A549 (cell line): ENCODE data around the gene GPM6B. TPM values are rescaled to one million over a fixed set of nuclear protein-coding genes. Genes with fewer than 3 reads are reported as not detected.

ENCODE experiments used
- ATAC-seq, 2 experiments: fragments of 200-7000 bp in 1 of 2; fragments of >200 bp in 1 of 2; cut with Nextera tagmentation in 1 of 2; cut with Tn5 transposase in 1 of 2; 3 replicates each; pipeline versions ENCODE4 v1.8.0 to v1.9.1; 2018 to 2020; ENCODE audit warnings: mild to moderate bottlenecking in 1 of 2, moderate library complexity in 1 of 2
- CTCF ChIA-PET: fragments of 300-600 bp; sonication (Branson Sonifier 250); formaldehyde crosslinking; extraction: SDS; loops from one replicate; lab custom pipeline; 2021; ENCODE audit warnings: antibody characterized with exemption, inconsistent platforms; lab: Yijun Ruan, JAX
- POLR2A ChIA-PET: fragments of 350-600 bp; formaldehyde crosslinking; extraction: SDS; loops from one replicate; lab custom pipeline; 2021; ENCODE audit warnings: antibody characterized with exemption, inconsistent platforms; lab: Yijun Ruan, JAX
- DNase-seq, 2 experiments: peaks; one replicate each; pipeline versions ENCODE4 v3.0.0 to v3.0.0-alpha.2; 2011 to 2016; ENCODE audit warnings: low read depth in 1 of 2, low spot score in 1 of 2
- FAIRE-seq: peaks from 2 replicates; lab custom pipeline; 2011; peaks lifted over from hg19 to GRCh38; lab: Jason Lieb, UNC
- H3K27ac ChIP-seq, 2 experiments: fragments of >200 bp; sonication (Bioruptor Twin); formaldehyde crosslinking; 3 replicates each; pipeline ENCODE4 v1.5.1; 2016 to 2017
- H3K4me1 ChIP-seq: fragments of >200 bp; sonication (Bioruptor Twin); formaldehyde crosslinking; 3 replicates; pipeline ENCODE4 v1.6.1; 2016
- H3K4me2 ChIP-seq: fragments of >200 bp; sonication (Bioruptor Twin); formaldehyde crosslinking; 3 replicates; pipeline ENCODE4 v1.6.1; 2016
- H3K4me3 ChIP-seq: fragments of >200 bp; sonication (Bioruptor Twin); formaldehyde crosslinking; 3 replicates; pipeline ENCODE4 v1.5.1; 2016
- H3K9me3 ChIP-seq: fragments of >200 bp; sonication (Bioruptor Twin); formaldehyde crosslinking; 3 replicates; pipeline ENCODE4 v1.6.1; 2016
- ATOH8 ChIP-seq: fragments of 250-450 bp; sonication (Bioruptor Pico); IDR thresholded peaks from 2 replicates; pipeline ENCODE4 v1.5.0; 2020; ENCODE audit warnings: low read depth, mild to moderate bottlenecking, moderate library complexity
- CHD4 ChIP-seq: fragments of 200-600 bp; sonication (generic); IDR thresholded peaks from 2 replicates; pipeline ENCODE4 v1.6.1; 2016; ENCODE audit warnings: antibody characterized with exemption, mild to moderate bottlenecking, borderline replicate concordance
- EHMT2 ChIP-seq: fragments of 200-600 bp; sonication (generic); IDR thresholded peaks from 2 replicates; pipeline ENCODE4 v1.6.1; 2016; ENCODE audit warnings: antibody characterized with exemption, low read depth, mild to moderate bottlenecking, moderate library complexity
- FOXS1 ChIP-seq: fragments of 250-450 bp; sonication (Bioruptor Pico); IDR thresholded peaks from 2 replicates; pipeline ENCODE4 v1.5.0; 2020; ENCODE audit warnings: mild to moderate bottlenecking, moderate library complexity
- HDAC2 ChIP-seq: fragments of 200-600 bp; sonication (generic); IDR thresholded peaks from 2 replicates; pipeline ENCODE4 v1.6.1; 2016
- HES2 ChIP-seq: fragments of >200 bp; sonication (Bioruptor Twin); formaldehyde crosslinking; IDR thresholded peaks from 2 replicates; pipeline ENCODE4 v1.6.1; 2016
- HEYL ChIP-seq: fragments of 250-450 bp; sonication (Bioruptor Pico); IDR thresholded peaks from 2 replicates; pipeline ENCODE4 v1.8.0; 2021; ENCODE audit warnings: mild to moderate bottlenecking, moderate library complexity
- HMGXB4 ChIP-seq: fragments of 250-450 bp; sonication (Bioruptor Pico); IDR thresholded peaks from 2 replicates; pipeline ENCODE4 v1.5.0; 2021; ENCODE audit warnings: mild to moderate bottlenecking, moderate library complexity, borderline replicate concordance
- KDM1A ChIP-seq: fragments of 200-600 bp; sonication (generic); IDR thresholded peaks from 2 replicates; pipeline ENCODE4 v1.6.1; 2016; ENCODE audit warnings: low read depth, mild to moderate bottlenecking
- NFE2L2 ChIP-seq: fragments of 150-350 bp; conservative IDR thresholded peaks from 2 replicates; pipeline ENCODE4 v1.6.1; 2014; ENCODE audit warnings: low read length
- NPAS2 ChIP-seq: fragments of 250-450 bp; sonication (Bioruptor Pico); IDR thresholded peaks from 2 replicates; pipeline ENCODE4 v1.8.0; 2022; ENCODE audit warnings: mild to moderate bottlenecking, moderate library complexity, borderline replicate concordance
- PBX3 ChIP-seq: IDR thresholded peaks from 2 replicates; pipeline ENCODE4 v1.6.1; 2012
- USF2 ChIP-seq: fragments of 450-650 bp; IDR thresholded peaks from 2 replicates; pipeline ENCODE4 v1.6.1; 2014; ENCODE audit warnings: antibody characterized with exemption
- ZNF302 ChIP-seq: fragments of 250-450 bp; sonication (Bioruptor Pico); IDR thresholded peaks from 2 replicates; pipeline ENCODE4 v1.9.0; 2021; ENCODE audit warnings: inconsistent platforms, mild to moderate bottlenecking, moderate library complexity
- WGBS: methylation state at CpG from one replicate; pipeline ENCODE4 v1.1.6; 2017; ENCODE audit errors: missing lambda C conversion rate; 5-methylcytosine and 5-hydroxymethylcytosine counted together
- polyA plus RNA-seq, 4 experiments: library from polyadenylated mRNA; depleted of rRNA in 3 of 4; stranded (reverse); fragments of >200 nt; fragmentation: RNase III in 1 of 4; extraction: RNeasy Plus Mini Kit Qiagen cat#74134 plus additional on column Dnase treatment in 1 of 4; gene quantifications; 2 replicates in 3 of 4; 3 replicates in 1 of 4; pipeline ENCODE4 v1.2.3, GENCODE V29; 2011 to 2017

The GPM6B gene
- polyA plus RNA-seq, 2 of the 4 experiments (the other 2 are of a cell fraction): 0.05 to 0.10 TPM

GRCh38 chrX:13721371-13721770 lies 95.5 kb downstream of the GPM6B start:
- Histone ChIP-seq H3K9me3 (no peaks in the 10 kb centered on the region), H3K4me3 (no peak overlapping the region), H3K4me1 (peaks cover 8% of the 10 kb centered on the region; the same call in 1 of the 3 replicates), H3K4me2 (no peak overlapping the region), H3K27ac (no peak overlapping the region)
- ATAC-seq: no peak
- ChIA-PET CTCF (interaction anchor here (0.8 kb wide), 1 partner anchor 29 kb away, joined by 5 read pairs; no protein-coding TSS in a partner anchor), POLR2A (no interaction called here)
- TF ChIP-seq HES2 (no peak), CHD4 (no peak), ATOH8 (CRISPR knock-in tag) (no peak), PBX3 (no peak), HEYL (CRISPR knock-in tag) (no peak), KDM1A (no peak), USF2 (no peak), FOXS1 (CRISPR knock-in tag) (no peak), EHMT2 (no peak), HDAC2 (no peak), HMGXB4 (CRISPR knock-in tag) (no peak), ZNF302 (CRISPR knock-in tag) (no peak), NPAS2 (CRISPR knock-in tag) (no peak), NFE2L2 (no peak)
- no peak for DNase-seq
- 85% methylated on average over 4 of the region's 4 CpGs for WGBS
- FAIRE-seq: peak; percentile 98

Other genes with a start within 250 kb of the GPM6B start
- not detected in 2 replicates for gene EGFL6, start 247.5 kb downstream of the GPM6B start, polyA plus RNA-seq (2011; rRNA removed)
- gene EGFL6, start 247.5 kb downstream of the GPM6B start, polyA plus RNA-seq (2017; fragmentation: RNase III; extraction: RNeasy Plus Mini Kit Qiagen cat#74134 plus additional on column Dnase treatment): not detected in 3 replicates
- 2.4 and 2.7 TPM in 2 replicates for gene TCEANC, start 164.0 kb downstream of the GPM6B start, polyA plus RNA-seq (2011; rRNA removed)
- gene TCEANC, start 164.0 kb downstream of the GPM6B start, polyA plus RNA-seq (2017; fragmentation: RNase III; extraction: RNeasy Plus Mini Kit Qiagen cat#74134 plus additional on column Dnase treatment): 0.62 to 0.96 TPM (median 0.81 TPM) in 3 replicates
- 26.7 and 39.0 TPM in 2 replicates for gene RAB9A, start 128.0 kb downstream of the GPM6B start, polyA plus RNA-seq (2011; rRNA removed)
- 26.0 to 26.8 TPM (median 26.8 TPM) in 3 replicates for gene RAB9A, start 128.0 kb downstream of the GPM6B start, polyA plus RNA-seq (2017; fragmentation: RNase III; extraction: RNeasy Plus Mini Kit Qiagen cat#74134 plus additional on column Dnase treatment)
- gene TRAPPC2, start 82.5 kb downstream of the GPM6B start, polyA plus RNA-seq (2011; rRNA removed): 11.6 and 12.2 TPM in 2 replicates
- 10.8 to 11.9 TPM (median 11.6 TPM) in 3 replicates for gene TRAPPC2, start 82.5 kb downstream of the GPM6B start, polyA plus RNA-seq (2017; fragmentation: RNase III; extraction: RNeasy Plus Mini Kit Qiagen cat#74134 plus additional on column Dnase treatment)
- gene OFD1, start 82.3 kb downstream of the GPM6B start, polyA plus RNA-seq (2011; rRNA removed): 18.2 and 24.9 TPM in 2 replicates
- 13.0 to 14.8 TPM (median 14.4 TPM) in 3 replicates for gene OFD1, start 82.3 kb downstream of the GPM6B start, polyA plus RNA-seq (2017; fragmentation: RNase III; extraction: RNeasy Plus Mini Kit Qiagen cat#74134 plus additional on column Dnase treatment)
- gene GEMIN8, start 212.8 kb upstream of the GPM6B start, polyA plus RNA-seq (2011; rRNA removed): 21.8 and 27.5 TPM in 2 replicates
- 13.9 to 15.9 TPM (median 14.2 TPM) in 3 replicates for gene GEMIN8, start 212.8 kb upstream of the GPM6B start, polyA plus RNA-seq (2017; fragmentation: RNase III; extraction: RNeasy Plus Mini Kit Qiagen cat#74134 plus additional on column Dnase treatment)